Measurements from ENCODE around the gene ATP7B. TPM values are rescaled to one million over a fixed set of nuclear protein-coding genes. Genes with fewer than 3 reads are reported as not detected.

ATP7B gene
- total RNA-seq, 1 experiment from 2014 or later = 11.6 TPM

DNA sequence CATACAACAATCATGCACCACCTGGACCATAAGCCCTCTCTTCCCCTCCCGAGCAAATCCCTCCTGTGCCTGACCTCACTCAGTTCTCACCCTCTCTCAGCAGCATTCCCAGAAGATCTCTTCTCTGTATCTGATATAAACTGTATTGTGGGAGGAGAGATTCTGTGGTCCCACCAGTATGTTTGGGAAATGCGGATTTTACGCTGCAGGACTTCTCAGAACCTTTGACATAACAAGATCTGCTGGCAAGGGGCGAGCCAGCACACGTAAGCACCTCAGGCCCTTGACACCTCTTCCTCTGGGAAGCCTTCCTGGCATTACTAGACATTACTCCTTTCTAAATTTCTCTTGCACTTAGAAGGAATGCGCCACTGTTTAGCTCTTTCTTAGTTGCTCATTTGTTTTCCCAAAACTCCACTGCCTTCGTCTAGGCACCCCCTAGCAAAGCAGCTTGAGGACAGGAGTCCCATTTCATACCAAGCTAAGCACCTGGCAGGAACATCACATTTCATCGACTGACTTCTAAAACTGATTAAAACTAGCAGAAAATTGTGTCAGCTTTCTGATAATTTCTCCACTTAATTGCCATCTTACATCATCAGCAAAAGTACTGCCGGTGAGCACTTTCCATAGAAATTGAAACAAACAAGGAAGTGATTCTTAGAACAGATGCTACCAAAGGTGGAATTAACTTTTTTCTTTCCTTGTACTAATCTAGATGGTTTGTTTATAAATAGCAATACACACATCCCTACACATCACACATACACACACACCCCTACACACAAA lies 86.3 kb downstream of the ATP7B start (continued):
- TF ChIP-seq, protein P1, sequence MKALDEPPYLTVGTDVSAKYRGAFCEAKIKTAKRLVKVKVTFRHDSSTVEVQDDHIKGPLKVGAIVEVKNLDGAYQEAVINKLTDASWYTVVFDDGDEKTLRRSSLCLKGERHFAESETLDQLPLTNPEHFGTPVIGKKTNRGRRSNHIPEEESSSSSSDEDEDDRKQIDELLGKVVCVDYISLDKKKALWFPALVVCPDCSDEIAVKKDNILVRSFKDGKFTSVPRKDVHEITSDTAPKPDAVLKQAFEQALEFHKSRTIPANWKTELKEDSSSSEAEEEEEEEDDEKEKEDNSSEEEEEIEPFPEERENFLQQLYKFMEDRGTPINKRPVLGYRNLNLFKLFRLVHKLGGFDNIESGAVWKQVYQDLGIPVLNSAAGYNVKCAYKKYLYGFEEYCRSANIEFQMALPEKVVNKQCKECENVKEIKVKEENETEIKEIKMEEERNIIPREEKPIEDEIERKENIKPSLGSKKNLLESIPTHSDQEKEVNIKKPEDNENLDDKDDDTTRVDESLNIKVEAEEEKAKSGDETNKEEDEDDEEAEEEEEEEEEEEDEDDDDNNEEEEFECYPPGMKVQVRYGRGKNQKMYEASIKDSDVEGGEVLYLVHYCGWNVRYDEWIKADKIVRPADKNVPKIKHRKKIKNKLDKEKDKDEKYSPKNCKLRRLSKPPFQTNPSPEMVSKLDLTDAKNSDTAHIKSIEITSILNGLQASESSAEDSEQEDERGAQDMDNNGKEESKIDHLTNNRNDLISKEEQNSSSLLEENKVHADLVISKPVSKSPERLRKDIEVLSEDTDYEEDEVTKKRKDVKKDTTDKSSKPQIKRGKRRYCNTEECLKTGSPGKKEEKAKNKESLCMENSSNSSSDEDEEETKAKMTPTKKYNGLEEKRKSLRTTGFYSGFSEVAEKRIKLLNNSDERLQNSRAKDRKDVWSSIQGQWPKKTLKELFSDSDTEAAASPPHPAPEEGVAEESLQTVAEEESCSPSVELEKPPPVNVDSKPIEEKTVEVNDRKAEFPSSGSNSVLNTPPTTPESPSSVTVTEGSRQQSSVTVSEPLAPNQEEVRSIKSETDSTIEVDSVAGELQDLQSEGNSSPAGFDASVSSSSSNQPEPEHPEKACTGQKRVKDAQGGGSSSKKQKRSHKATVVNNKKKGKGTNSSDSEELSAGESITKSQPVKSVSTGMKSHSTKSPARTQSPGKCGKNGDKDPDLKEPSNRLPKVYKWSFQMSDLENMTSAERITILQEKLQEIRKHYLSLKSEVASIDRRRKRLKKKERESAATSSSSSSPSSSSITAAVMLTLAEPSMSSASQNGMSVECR (CRISPR knock-in tag; IDR thresholded peaks at IDR 0.05; ENCODE audit: borderline replicate concordance) = no peak

DNA sequence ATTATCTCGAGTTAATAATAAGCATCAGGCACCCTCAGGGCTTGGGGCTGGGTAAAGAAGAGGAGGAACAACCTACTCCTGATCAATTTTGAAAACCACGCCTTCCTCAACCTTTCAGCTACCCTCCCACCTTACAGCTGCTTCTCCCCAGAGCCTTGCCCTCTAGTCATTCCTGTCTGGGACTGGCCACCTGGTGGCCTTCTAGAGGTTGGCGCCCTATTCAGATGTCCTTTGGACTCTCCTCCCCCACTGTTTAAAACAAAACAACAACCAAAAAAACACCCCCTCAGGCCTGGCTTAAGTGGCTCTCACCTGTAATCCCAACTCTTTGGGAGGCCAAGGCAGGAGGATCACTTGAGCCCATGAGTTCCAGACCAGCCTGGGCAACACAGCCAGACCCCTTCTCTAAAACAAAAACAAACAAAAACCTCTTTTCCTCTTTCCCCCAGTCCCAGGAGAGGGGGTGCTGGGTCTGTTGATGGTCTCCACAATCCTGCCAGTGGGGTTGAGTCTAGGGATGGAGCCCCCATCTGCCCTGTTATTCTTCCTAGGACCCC lies 87.2 kb downstream of the ATP7B start:
- ChIA-PET POLR2A (no interaction called here), CTCF (interaction anchor here (0.6 to 2.5 kb wide), 12 partner anchors 10 to 312 kb away, joined by 3 to 15 read pairs (median 5); partner anchors contain the start of gene ALG11)
- no peaks in the 10 kb centered on the region for H3K4me1 Mint-ChIP-seq
- no peaks in the 10 kb centered on the region for H3K36me3 Mint-ChIP-seq
- peak; percentile 92 for ATAC-seq
- TF ChIP-seq MYBL2 (CRISPR knock-in tag; IDR thresholded peaks at IDR 0.05) = no peak
- no peak for TF ChIP-seq TCF7 (CRISPR knock-in tag; IDR thresholded peaks at IDR 0.05; ENCODE audit: low read depth)
- no peak for TF ChIP-seq CBFB (CRISPR knock-in tag; IDR thresholded peaks at IDR 0.05; ENCODE audit: low read depth)
- TF ChIP-seq, protein P2, sequence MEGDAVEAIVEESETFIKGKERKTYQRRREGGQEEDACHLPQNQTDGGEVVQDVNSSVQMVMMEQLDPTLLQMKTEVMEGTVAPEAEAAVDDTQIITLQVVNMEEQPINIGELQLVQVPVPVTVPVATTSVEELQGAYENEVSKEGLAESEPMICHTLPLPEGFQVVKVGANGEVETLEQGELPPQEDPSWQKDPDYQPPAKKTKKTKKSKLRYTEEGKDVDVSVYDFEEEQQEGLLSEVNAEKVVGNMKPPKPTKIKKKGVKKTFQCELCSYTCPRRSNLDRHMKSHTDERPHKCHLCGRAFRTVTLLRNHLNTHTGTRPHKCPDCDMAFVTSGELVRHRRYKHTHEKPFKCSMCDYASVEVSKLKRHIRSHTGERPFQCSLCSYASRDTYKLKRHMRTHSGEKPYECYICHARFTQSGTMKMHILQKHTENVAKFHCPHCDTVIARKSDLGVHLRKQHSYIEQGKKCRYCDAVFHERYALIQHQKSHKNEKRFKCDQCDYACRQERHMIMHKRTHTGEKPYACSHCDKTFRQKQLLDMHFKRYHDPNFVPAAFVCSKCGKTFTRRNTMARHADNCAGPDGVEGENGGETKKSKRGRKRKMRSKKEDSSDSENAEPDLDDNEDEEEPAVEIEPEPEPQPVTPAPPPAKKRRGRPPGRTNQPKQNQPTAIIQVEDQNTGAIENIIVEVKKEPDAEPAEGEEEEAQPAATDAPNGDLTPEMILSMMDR (IDR thresholded peaks at IDR 0.05) = peak; percentile 39; the same call in 1 of the 2 replicates
- TF ChIP-seq, protein P3, sequence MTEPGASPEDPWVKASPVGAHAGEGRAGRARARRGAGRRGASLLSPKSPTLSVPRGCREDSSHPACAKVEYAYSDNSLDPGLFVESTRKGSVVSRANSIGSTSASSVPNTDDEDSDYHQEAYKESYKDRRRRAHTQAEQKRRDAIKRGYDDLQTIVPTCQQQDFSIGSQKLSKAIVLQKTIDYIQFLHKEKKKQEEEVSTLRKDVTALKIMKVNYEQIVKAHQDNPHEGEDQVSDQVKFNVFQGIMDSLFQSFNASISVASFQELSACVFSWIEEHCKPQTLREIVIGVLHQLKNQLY (CRISPR knock-in tag; IDR thresholded peaks at IDR 0.05) = no peak
- no peak for TF ChIP-seq ETV6 (CRISPR knock-in tag; IDR thresholded peaks at IDR 0.05)
- TF ChIP-seq MXD4 (CRISPR knock-in tag; IDR thresholded peaks at IDR 0.05; ENCODE audit: borderline replicate concordance) = no peak
- TF ChIP-seq, protein P4, sequence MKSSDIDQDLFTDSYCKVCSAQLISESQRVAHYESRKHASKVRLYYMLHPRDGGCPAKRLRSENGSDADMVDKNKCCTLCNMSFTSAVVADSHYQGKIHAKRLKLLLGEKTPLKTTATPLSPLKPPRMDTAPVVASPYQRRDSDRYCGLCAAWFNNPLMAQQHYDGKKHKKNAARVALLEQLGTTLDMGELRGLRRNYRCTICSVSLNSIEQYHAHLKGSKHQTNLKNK (CRISPR knock-in tag; IDR thresholded peaks at IDR 0.05) = no peak
- TF ChIP-seq ZNF121 (CRISPR knock-in tag; IDR thresholded peaks at IDR 0.05) = peak; percentile 62; the same call in 1 of the 2 replicates
- DNase-seq (ENCODE audit: low spot score) = peak; percentile 46
- H3K9me3 Mint-ChIP-seq = no peaks in the 10 kb centered on the region
- H3K4me3 Mint-ChIP-seq = no peak overlapping the region
- H3K27me3 Mint-ChIP-seq (ENCODE audit: low read depth) = no peaks in the 10 kb centered on the region
- no peak overlapping the region for H3K27ac Mint-ChIP-seq

DNA sequence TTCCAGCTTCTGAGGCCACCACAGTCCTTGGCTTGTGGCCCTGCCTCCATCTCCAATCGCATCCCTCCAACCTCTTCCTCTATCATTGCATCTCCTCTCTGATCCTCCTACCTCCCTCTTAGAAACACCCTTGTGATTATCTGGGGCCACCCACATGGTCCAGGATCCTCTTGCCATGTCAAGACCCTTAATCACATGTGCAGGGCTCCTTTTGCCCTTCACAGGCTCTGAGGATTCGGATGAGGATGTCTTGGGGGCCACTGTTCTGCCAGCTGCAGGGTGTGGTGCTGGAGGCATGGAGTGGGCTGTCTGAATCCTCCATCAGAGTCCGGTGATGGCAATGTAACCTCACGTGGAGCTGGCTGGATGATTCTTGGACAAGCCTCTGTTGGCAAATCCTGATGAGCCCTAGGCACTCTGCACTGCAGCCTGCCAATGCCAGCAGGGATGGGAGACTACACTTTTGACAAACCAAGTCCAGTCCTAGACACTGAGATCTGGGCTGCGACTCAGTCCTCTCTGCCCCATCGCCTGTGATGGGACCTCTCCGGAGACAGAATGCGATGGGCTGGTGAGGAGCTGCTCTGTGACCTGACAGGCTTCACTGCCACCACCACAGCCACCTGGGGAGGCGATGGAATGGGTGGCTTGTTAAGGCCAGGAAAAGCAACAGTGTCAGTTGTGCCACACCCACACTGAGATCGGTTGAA lies 88.3 kb downstream of the ATP7B start:
- Mint-ChIP-seq H3K4me3 (no peak overlapping the region), H3K27me3 (ENCODE audit: low read depth) (no peaks in the 10 kb centered on the region), H3K36me3 (no peaks in the 10 kb centered on the region), H3K27ac (no peak overlapping the region), H3K9me3 (no peaks in the 10 kb centered on the region), H3K4me1 (no peaks in the 10 kb centered on the region)
- CTCF ChIA-PET = interaction anchor here (1.1 to 2.5 kb wide), 6 partner anchors 10 to 205 kb away, joined by 6 to 15 read pairs (median 8); no protein-coding TSS in a partner anchor
- DNase-seq (ENCODE audit: low spot score) = no peak
- ATAC-seq = no peak
- POLR2A ChIA-PET = no interaction called here
- TF ChIP-seq, protein P5, sequence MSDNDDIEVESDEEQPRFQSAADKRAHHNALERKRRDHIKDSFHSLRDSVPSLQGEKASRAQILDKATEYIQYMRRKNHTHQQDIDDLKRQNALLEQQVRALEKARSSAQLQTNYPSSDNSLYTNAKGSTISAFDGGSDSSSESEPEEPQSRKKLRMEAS (CRISPR knock-in tag; IDR thresholded peaks at IDR 0.05) = no peak
- TF ChIP-seq ZNF671 (CRISPR knock-in tag; IDR thresholded peaks at IDR 0.05) = no peak
- no peak for TF ChIP-seq GRHL2 (CRISPR knock-in tag; IDR thresholded peaks at IDR 0.05; ENCODE audit: insufficient replicate concordance, severe bottlenecking)
- no peak for TF ChIP-seq RELA (CRISPR knock-in tag; IDR thresholded peaks at IDR 0.05; ENCODE audit: borderline replicate concordance)
- TF ChIP-seq, protein P6, sequence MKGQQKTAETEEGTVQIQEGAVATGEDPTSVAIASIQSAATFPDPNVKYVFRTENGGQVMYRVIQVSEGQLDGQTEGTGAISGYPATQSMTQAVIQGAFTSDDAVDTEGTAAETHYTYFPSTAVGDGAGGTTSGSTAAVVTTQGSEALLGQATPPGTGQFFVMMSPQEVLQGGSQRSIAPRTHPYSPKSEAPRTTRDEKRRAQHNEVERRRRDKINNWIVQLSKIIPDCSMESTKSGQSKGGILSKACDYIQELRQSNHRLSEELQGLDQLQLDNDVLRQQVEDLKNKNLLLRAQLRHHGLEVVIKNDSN (CRISPR knock-in tag; IDR thresholded peaks at IDR 0.05) = no peak
- TF ChIP-seq NFYB (CRISPR knock-in tag; conservative IDR thresholded peaks at IDR 0.05; ENCODE audit: low read depth) = no peak
- TF ChIP-seq, protein P7, sequence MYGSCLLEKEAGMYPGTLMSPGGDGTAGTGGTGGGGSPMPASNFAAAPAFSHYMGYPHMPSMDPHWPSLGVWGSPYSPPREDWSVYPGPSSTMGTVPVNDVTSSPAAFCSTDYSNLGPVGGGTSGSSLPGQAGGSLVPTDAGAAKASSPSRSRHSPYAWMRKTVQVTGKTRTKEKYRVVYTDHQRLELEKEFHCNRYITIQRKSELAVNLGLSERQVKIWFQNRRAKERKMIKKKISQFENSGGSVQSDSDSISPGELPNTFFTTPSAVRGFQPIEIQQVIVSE (CRISPR knock-in tag; IDR thresholded peaks at IDR 0.05; ENCODE audit: borderline replicate concordance) = no peak
